ENCODE results near the gene NHLRC4.

GRCh38 chr16:577796-578195 is 11.0 kb downstream of the NHLRC4 start:
- TF ChIP-seq POLR2AphosphoS5 (IDR thresholded peaks at IDR 0.05) (no peak), POLR2A (IDR thresholded peaks at IDR 0.05) (no peak)
- TF ChIP-seq, protein P1, sequence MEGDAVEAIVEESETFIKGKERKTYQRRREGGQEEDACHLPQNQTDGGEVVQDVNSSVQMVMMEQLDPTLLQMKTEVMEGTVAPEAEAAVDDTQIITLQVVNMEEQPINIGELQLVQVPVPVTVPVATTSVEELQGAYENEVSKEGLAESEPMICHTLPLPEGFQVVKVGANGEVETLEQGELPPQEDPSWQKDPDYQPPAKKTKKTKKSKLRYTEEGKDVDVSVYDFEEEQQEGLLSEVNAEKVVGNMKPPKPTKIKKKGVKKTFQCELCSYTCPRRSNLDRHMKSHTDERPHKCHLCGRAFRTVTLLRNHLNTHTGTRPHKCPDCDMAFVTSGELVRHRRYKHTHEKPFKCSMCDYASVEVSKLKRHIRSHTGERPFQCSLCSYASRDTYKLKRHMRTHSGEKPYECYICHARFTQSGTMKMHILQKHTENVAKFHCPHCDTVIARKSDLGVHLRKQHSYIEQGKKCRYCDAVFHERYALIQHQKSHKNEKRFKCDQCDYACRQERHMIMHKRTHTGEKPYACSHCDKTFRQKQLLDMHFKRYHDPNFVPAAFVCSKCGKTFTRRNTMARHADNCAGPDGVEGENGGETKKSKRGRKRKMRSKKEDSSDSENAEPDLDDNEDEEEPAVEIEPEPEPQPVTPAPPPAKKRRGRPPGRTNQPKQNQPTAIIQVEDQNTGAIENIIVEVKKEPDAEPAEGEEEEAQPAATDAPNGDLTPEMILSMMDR (IDR thresholded peaks at IDR 0.05) = no peak
